HG03432 (cell line): Measurements from ENCODE around the gene B3GAT1.

Source experiments
- ATAC-seq: cut with Tn5 transposase; IDR thresholded peaks from one replicate; pipeline ENCODE4 v1.9.1; 2021; ENCODE audit warnings: mild to moderate bottlenecking, moderate library complexity; ENCODE audit not compliant: unreplicated experiment

Gene B3GAT1

GRCh38 chr11:134393638-134394037, 18.4 kb downstream of the B3GAT1 start:
- ATAC-seq = no peak

- no peak for ATAC-seq
Measured at GRCh38 chr11:134392953-134393615, 19.0 kb downstream of the B3GAT1 start.

GRCh38 chr11:134391656-134392055, 20.4 kb downstream of the B3GAT1 start:
- no peak for ATAC-seq

- ATAC-seq = no peak
Measured at GRCh38 chr11:134390706-134391569, 21.1 kb downstream of the B3GAT1 start.

GRCh38 chr11:134389464-134390180, 22.4 kb downstream of the B3GAT1 start:
- ATAC-seq = no peak

- no peak for ATAC-seq
Measured at GRCh38 chr11:134388590-134388989, 23.5 kb downstream of the B3GAT1 start.

GRCh38 chr11:134387501-134387900, 24.5 kb downstream of the B3GAT1 start:
- no peak for ATAC-seq

- no peak for ATAC-seq
Measured at GRCh38 chr11:134386945-134387344, 25.1 kb downstream of the B3GAT1 start.

- no peak for ATAC-seq
Measured at GRCh38 chr11:134385774-134386565, 26.1 kb downstream of the B3GAT1 start.

- no peak for ATAC-seq
Measured at GRCh38 chr11:134385171-134385570, 26.9 kb downstream of the B3GAT1 start.

- ATAC-seq = no peak
Measured at GRCh38 chr11:134384406-134384805, 27.6 kb downstream of the B3GAT1 start.

- no peak for ATAC-seq
Measured at GRCh38 chr11:134383576-134384221, 28.3 kb downstream of the B3GAT1 start.

GRCh38 chr11:134382830-134383229, 29.2 kb downstream of the B3GAT1 start:
- no peak for ATAC-seq

GRCh38 chr11:134382257-134382656, 29.8 kb downstream of the B3GAT1 start:
- no peak for ATAC-seq

- ATAC-seq = no peak
Measured at GRCh38 chr11:134380785-134381184, 31.3 kb downstream of the B3GAT1 start.

- ATAC-seq = no peak
Measured at GRCh38 chr11:134380229-134380628, 31.8 kb downstream of the B3GAT1 start.

GRCh38 chr11:134379241-134379640, 32.8 kb downstream of the B3GAT1 start:
- no peak for ATAC-seq

- no peak for ATAC-seq
Measured at GRCh38 chr11:134377876-134378275, 34.2 kb downstream of the B3GAT1 start.

GRCh38 chr11:134376150-134376921, 35.7 kb downstream of the B3GAT1 start:
- no peak for ATAC-seq
